Activated T-cell treated with anti-CD3 and anti-CD28 coated beads, Interleukin-2, amount 50 U/mL, for 24 hours (primary cell): ENCODE data around the gene RIOX2.
A peak's percentile ranks its signal among the peaks of the same experiment; 100 is the strongest.

Experiments used
- DNase-seq: peaks from one replicate; pipeline ENCODE4 v3.0.0-alpha.2; 2020
- H3K27ac Mint-ChIP-seq: 2 replicates; pipeline ENCODE4 v1.8.0; 2020; ENCODE audit warnings: mild to moderate bottlenecking, mixed read lengths
- H3K27me3 Mint-ChIP-seq: 2 replicates; pipeline ENCODE4 v1.8.0; 2020; ENCODE audit warnings: mixed read lengths
- H3K36me3 Mint-ChIP-seq: 2 replicates; pipeline ENCODE4 v1.8.0; 2020; ENCODE audit warnings: low read depth, mixed read lengths
- H3K4me1 Mint-ChIP-seq: 2 replicates; pipeline ENCODE4 v1.8.0; 2020; ENCODE audit warnings: low read depth, mixed read lengths
- H3K4me3 Mint-ChIP-seq: 2 replicates; pipeline ENCODE4 v1.8.0; 2020; ENCODE audit warnings: mild to moderate bottlenecking, moderate library complexity, mixed read lengths
- H3K9me3 Mint-ChIP-seq: 2 replicates; pipeline ENCODE4 v1.8.0; 2020; ENCODE audit warnings: mixed read lengths

The RIOX2 gene

DNA sequence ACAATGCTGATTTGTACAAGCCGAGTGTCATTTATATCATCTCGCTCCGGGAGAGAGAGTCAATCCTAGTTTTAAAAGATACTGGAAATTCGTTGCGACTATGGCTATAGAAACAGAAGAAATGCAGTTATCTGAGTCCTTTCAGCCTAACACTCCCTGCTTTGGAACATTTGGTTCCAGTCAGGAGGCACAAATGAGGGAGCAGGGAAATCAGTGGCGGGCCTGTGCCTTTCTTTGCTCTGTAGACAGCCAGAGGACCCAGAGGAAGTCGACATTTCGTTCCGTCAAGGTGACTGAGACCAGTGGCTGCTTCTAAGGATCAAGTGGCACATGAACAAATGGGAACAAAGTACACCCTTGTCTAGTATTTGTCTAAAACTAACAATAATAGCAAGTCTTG is 745 bp upstream of the RIOX2 start:
- Mint-ChIP-seq H3K36me3 (peaks cover 27% of the 10 kb centered on the region), H3K27me3 (no peaks in the 10 kb centered on the region), H3K27ac (peak overlapping the region; percentile 84), H3K4me3 (peak overlapping the region; percentile 74), H3K4me1 (peaks cover 52% of the 10 kb centered on the region), H3K9me3 (no peaks in the 10 kb centered on the region)
- no peak for DNase-seq

DNA sequence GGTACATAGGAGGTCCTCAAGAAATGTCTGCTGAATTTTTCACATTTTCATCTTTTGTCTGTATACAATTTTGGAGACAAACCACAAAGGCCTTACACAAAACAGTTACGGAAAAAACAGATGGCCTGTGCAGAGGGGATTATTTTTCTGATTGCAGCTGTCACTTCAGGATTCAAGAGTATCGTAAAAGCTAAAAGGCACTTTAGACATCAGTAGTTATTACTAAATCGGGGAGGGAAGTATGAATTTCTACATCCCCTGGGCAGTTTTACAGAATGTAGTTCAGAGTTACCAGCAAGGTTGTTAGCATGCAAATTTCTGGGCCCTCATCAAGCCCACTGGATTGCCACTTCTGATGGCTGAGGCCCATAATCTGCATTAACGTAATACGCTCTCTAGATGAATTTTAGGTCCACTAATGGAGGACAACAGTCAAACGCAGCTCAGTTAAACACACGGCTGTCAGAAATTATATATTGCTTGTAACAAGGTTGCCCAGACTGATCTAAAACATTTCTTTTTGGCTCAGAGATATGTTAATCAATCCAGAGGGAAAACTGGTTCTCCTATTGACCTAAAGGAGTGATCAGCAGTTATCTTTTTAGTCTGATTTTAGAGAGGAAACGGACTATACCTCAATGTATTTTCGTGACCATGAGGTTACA is 1.1 kb downstream of the RIOX2 start:
- no peak for DNase-seq
- H3K27me3 Mint-ChIP-seq = no peaks in the 10 kb centered on the region
- H3K4me1 Mint-ChIP-seq = peaks cover 69% of the 10 kb centered on the region
- H3K36me3 Mint-ChIP-seq = peaks cover 45% of the 10 kb centered on the region
- peak overlapping the region; percentile 95 for H3K27ac Mint-ChIP-seq
- H3K4me3 Mint-ChIP-seq = peak overlapping the region; percentile 89
- H3K9me3 Mint-ChIP-seq = no peaks in the 10 kb centered on the region

GRCh38 chr3:97970156-97970555 is 2.1 kb downstream of the RIOX2 start:
- H3K27ac Mint-ChIP-seq = peak overlapping the region; percentile 95
- no peaks in the 10 kb centered on the region for H3K27me3 Mint-ChIP-seq
- peak overlapping the region; percentile 89 for H3K4me3 Mint-ChIP-seq
- DNase-seq = no peak
- H3K36me3 Mint-ChIP-seq = peaks cover 54% of the 10 kb centered on the region
- peaks cover 75% of the 10 kb centered on the region for H3K4me1 Mint-ChIP-seq
- no peaks in the 10 kb centered on the region for H3K9me3 Mint-ChIP-seq

GRCh38 chr3:97969541-97969940 is 2.7 kb downstream of the RIOX2 start:
- H3K27me3 Mint-ChIP-seq = no peaks in the 10 kb centered on the region
- H3K4me1 Mint-ChIP-seq = peaks cover 75% of the 10 kb centered on the region
- peak overlapping the region; percentile 89 for H3K4me3 Mint-ChIP-seq

DNA sequence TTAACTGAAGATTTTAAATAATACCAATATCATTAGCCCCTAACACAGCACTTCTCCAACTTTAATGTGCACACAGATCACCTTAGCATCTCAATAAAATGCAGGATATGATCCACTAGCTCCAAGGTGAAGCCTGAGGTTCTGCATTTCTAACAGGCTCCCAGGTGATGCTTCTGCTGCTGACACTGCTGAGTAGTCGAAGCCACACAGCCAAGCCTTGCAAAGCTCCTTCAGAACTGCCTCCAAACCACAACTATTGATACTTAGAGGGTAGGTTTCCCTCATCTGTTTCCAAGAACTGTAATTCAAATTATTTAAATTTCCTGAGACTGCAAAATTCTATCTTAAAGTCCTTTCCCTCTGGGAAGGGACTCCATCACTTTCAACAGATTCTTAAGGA is 3.9 kb downstream of the RIOX2 start:
- H3K4me1 Mint-ChIP-seq = peaks cover 81% of the 10 kb centered on the region
- DNase-seq = no peak
- no peaks in the 10 kb centered on the region for H3K27me3 Mint-ChIP-seq
- H3K36me3 Mint-ChIP-seq = peaks cover 71% of the 10 kb centered on the region
- H3K9me3 Mint-ChIP-seq = no peaks in the 10 kb centered on the region
- H3K4me3 Mint-ChIP-seq = no peak overlapping the region
- no peak overlapping the region for H3K27ac Mint-ChIP-seq

More at GRCh38 chr3:97969541-97969940, 2.7 kb downstream of the RIOX2 start:
- DNase-seq = no peak
- no peaks in the 10 kb centered on the region for H3K9me3 Mint-ChIP-seq
- peaks cover 60% of the 10 kb centered on the region for H3K36me3 Mint-ChIP-seq
- H3K27ac Mint-ChIP-seq = no peak overlapping the region

DNA sequence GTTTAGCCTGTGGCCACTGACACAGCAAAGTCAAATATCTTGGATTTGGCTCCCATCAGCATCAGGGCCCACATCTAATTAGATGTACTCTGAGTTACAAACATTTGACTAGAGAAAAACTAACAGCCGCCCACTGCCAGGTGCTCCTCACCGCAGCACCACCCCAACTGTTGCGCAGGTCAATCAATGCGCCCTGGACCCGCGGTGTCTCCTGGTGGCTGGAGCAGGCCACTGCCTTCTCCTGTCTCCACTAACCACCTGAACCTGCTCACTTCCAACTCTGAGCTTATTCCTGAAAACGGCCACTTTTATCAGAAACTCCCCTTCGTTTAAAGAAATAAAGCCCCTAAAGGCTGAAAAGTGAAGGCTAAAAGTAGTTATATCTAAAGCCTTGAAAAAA is 4.3 kb downstream of the RIOX2 start:
- no peak overlapping the region for H3K4me3 Mint-ChIP-seq

GRCh38 chr3:97960993-97961766 is 11.1 kb downstream of the RIOX2 start:
- H3K36me3 Mint-ChIP-seq = peaks cover 94% of the 10 kb centered on the region
- peaks cover 38% of the 10 kb centered on the region for H3K4me1 Mint-ChIP-seq
- H3K27ac Mint-ChIP-seq = no peak overlapping the region
- no peak overlapping the region for H3K4me3 Mint-ChIP-seq
- no peaks in the 10 kb centered on the region for H3K27me3 Mint-ChIP-seq
- DNase-seq = no peak
- no peaks in the 10 kb centered on the region for H3K9me3 Mint-ChIP-seq

More for the DNA sequence above, 4.3 kb downstream of the RIOX2 start:
- Mint-ChIP-seq H3K27me3 (no peaks in the 10 kb centered on the region), H3K9me3 (no peaks in the 10 kb centered on the region), H3K27ac (no peak overlapping the region), H3K4me1 (peaks cover 78% of the 10 kb centered on the region), H3K36me3 (peaks cover 74% of the 10 kb centered on the region)
- no peak for DNase-seq

DNA sequence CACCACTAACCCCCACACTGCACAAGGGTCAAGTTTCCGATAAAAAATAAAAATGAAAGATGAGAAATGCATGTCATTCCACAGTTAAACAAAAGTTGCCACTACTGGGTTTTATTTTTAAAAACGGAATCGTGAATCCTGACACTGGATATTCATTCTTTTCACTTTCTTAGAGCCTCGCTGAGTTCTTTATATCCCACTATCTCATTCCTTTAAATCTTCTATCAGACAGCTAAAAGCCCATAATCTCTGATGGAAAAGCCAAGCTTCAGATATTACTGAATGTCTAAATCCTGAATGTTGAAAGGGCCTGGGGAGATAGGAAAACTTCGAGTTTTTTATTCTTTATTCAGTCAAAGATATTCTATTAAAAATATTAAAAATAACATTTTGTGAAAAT is 11.7 kb downstream of the RIOX2 start:
- Mint-ChIP-seq H3K27me3 (no peaks in the 10 kb centered on the region), H3K9me3 (no peaks in the 10 kb centered on the region), H3K27ac (no peak overlapping the region), H3K36me3 (peaks cover 94% of the 10 kb centered on the region), H3K4me1 (peaks cover 32% of the 10 kb centered on the region), H3K4me3 (no peak overlapping the region)
- DNase-seq = no peak

GRCh38 chr3:97959872-97960271 is 12.4 kb downstream of the RIOX2 start:
- Mint-ChIP-seq H3K27ac (no peak overlapping the region), H3K4me1 (peaks cover 29% of the 10 kb centered on the region), H3K4me3 (no peak overlapping the region), H3K9me3 (no peaks in the 10 kb centered on the region), H3K27me3 (no peaks in the 10 kb centered on the region), H3K36me3 (peaks cover 95% of the 10 kb centered on the region)
- DNase-seq = no peak

GRCh38 chr3:97958796-97959195 is 13.4 kb downstream of the RIOX2 start:
- H3K27me3 Mint-ChIP-seq = no peaks in the 10 kb centered on the region
- no peak overlapping the region for H3K27ac Mint-ChIP-seq
- no peak overlapping the region for H3K4me3 Mint-ChIP-seq
- H3K4me1 Mint-ChIP-seq = peaks cover 21% of the 10 kb centered on the region
- DNase-seq = no peak
- H3K9me3 Mint-ChIP-seq = no peaks in the 10 kb centered on the region
- peaks cover 95% of the 10 kb centered on the region for H3K36me3 Mint-ChIP-seq

GRCh38 chr3:97958396-97958795 is 13.8 kb downstream of the RIOX2 start:
- peaks cover 95% of the 10 kb centered on the region for H3K36me3 Mint-ChIP-seq

GRCh38 chr3:97957617-97958311 is 14.5 kb downstream of the RIOX2 start:
- H3K9me3 Mint-ChIP-seq = no peaks in the 10 kb centered on the region
- no peaks in the 10 kb centered on the region for H3K27me3 Mint-ChIP-seq
- peaks cover 96% of the 10 kb centered on the region for H3K36me3 Mint-ChIP-seq
- no peak overlapping the region for H3K4me3 Mint-ChIP-seq
- H3K4me1 Mint-ChIP-seq = peaks cover 15% of the 10 kb centered on the region
- no peak for DNase-seq
- no peak overlapping the region for H3K27ac Mint-ChIP-seq

More at GRCh38 chr3:97958396-97958795, 13.8 kb downstream of the RIOX2 start:
- no peaks in the 10 kb centered on the region for H3K27me3 Mint-ChIP-seq
- no peaks in the 10 kb centered on the region for H3K9me3 Mint-ChIP-seq
- H3K4me1 Mint-ChIP-seq = peaks cover 17% of the 10 kb centered on the region
- H3K27ac Mint-ChIP-seq = no peak overlapping the region
- DNase-seq = no peak
- no peak overlapping the region for H3K4me3 Mint-ChIP-seq

DNA sequence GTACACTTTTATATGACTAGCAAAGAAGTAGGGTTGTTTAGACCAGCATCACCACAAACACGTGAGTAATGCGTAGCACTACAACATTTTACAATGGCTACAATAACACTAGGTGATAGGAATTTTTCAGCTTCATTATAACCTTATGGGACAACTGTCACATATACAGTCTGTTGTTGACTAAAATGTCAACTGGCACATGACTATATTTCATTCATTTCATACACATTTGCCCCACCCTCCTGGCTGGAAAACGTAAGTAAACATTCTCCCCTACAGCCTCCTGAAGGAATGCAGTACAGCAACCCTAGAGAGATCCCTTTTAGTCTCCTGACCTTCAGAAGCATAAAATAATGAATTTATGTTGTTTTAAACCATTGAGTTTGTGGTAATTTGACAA is 16.2 kb downstream of the RIOX2 start:
- H3K27me3 Mint-ChIP-seq = no peaks in the 10 kb centered on the region
- no peaks in the 10 kb centered on the region for H3K9me3 Mint-ChIP-seq
- H3K36me3 Mint-ChIP-seq = peaks cover 95% of the 10 kb centered on the region
- H3K4me1 Mint-ChIP-seq = no peaks in the 10 kb centered on the region
- no peak overlapping the region for H3K4me3 Mint-ChIP-seq
- DNase-seq = no peak
- no peak overlapping the region for H3K27ac Mint-ChIP-seq

GRCh38 chr3:97954228-97954827 is 17.9 kb downstream of the RIOX2 start:
- Mint-ChIP-seq H3K9me3 (no peaks in the 10 kb centered on the region), H3K27me3 (no peaks in the 10 kb centered on the region), H3K4me1 (no peaks in the 10 kb centered on the region), H3K27ac (no peak overlapping the region), H3K4me3 (no peak overlapping the region), H3K36me3 (peaks cover 96% of the 10 kb centered on the region)
- DNase-seq = no peak
